GF-D8 (cell line): Measurements from ENCODE around the gene LSM4.

Experiments
- DNase-seq: peaks from one replicate; lab custom pipeline; 2025; lab: John Stamatoyannopoulos, UW

Gene LSM4

GRCh38 chr19:18292462-18292809, 30.4 kb downstream of the LSM4 start:
- no peak for DNase-seq

- DNase-seq = peak; percentile 81
These were observed 31.1 kb downstream of the LSM4 start for GRCh38 chr19:18291590-18292461.

GRCh38 chr19:18291019-18291524, 31.8 kb downstream of the LSM4 start:
- DNase-seq = no peak

- DNase-seq = peak; percentile 73
These were observed 32.4 kb downstream of the LSM4 start for GRCh38 chr19:18290302-18291018.

- DNase-seq = peak; percentile 44
These were observed 33.2 kb downstream of the LSM4 start for GRCh38 chr19:18289471-18290301.

GRCh38 chr19:18287836-18288772, 34.8 kb downstream of the LSM4 start:
- no peak for DNase-seq

- DNase-seq = no peak
These were observed 35.8 kb downstream of the LSM4 start for GRCh38 chr19:18286973-18287635.

GRCh38 chr19:18284712-18285360, 38.0 kb downstream of the LSM4 start:
- DNase-seq = no peak

GRCh38 chr19:18283338-18283737, 39.5 kb downstream of the LSM4 start:
- DNase-seq = no peak

- no peak for DNase-seq
These were observed 40.1 kb downstream of the LSM4 start for GRCh38 chr19:18282788-18283141.

GRCh38 chr19:18282021-18282787, 40.7 kb downstream of the LSM4 start:
- peak; percentile 89 for DNase-seq

GRCh38 chr19:18281082-18282020, 41.5 kb downstream of the LSM4 start, which contains the start of gene JUND:
Gene JUND, minus strand, starts transcription at chr19:18281622. Its CDS starts 138 bp downstream, at chr19:18281484.
- peak; percentile 89 for DNase-seq

- DNase-seq = peak; percentile 58
These were observed 42.4 kb downstream of the LSM4 start for GRCh38 chr19:18280247-18281081.

GRCh38 chr19:18279516-18280246, 43.2 kb downstream of the LSM4 start:
- DNase-seq = peak; percentile 85

GRCh38 chr19:18279266-18279515, 43.7 kb downstream of the LSM4 start:
- DNase-seq = no peak

GRCh38 chr19:18278521-18279265, 44.2 kb downstream of the LSM4 start:
- DNase-seq = no peak
